ENCODE measurements around the gene SLC16A5. TPM values are rescaled to one million over a fixed set of nuclear protein-coding genes. Genes with fewer than 3 reads are reported as not detected.
"Not testable (repeated sequence)": the region's sequence is repeated elsewhere in the genome, so short reads cannot be mapped to it uniquely, and the experiment has no call there.

Gene SLC16A5
- 1 to 10 TPM; 2.1 TPM for total RNA-seq

GRCh38 chr17:75087558-75088453 lies at the start of gene SLC16A5:
Gene SLC16A5 (plus strand): TSS chr17:75087954. CDS start chr17:75093637, 5,683 bp downstream.
- Mint-ChIP-seq H3K9me3 (no peaks in the 10 kb centered on the region), H3K4me3 (peak within 1 kb of the TSS; percentile 70), H3K27me3 (no peaks in the 10 kb centered on the region), H3K36me3 (no peaks in the 10 kb centered on the region), H3K4me1 (peaks cover 32% of the 10 kb centered on the region), H3K27ac (peak within 1 kb of the TSS; percentile 47)
- peak; percentile 42 for DNase-seq

GRCh38 chr17:75039238-75039637 lies 48.5 kb upstream of the SLC16A5 start:
- Mint-ChIP-seq H3K27ac (no peak overlapping the region), H3K27me3 (peaks cover 11% of the 10 kb centered on the region), H3K36me3 (peaks cover 27% of the 10 kb centered on the region), H3K4me3 (no peak overlapping the region), H3K9me3 (peaks cover 3% of the 10 kb centered on the region), H3K4me1 (peaks cover 34% of the 10 kb centered on the region)
- DNase-seq: no peak

GRCh38 chr17:75041656-75042280 lies 46.0 kb upstream of the SLC16A5 start:
- Mint-ChIP-seq H3K27me3 (no peaks in the 10 kb centered on the region), H3K9me3 (no peaks in the 10 kb centered on the region), H3K27ac (no peak overlapping the region), H3K36me3 (peaks cover 22% of the 10 kb centered on the region), H3K4me1 (peaks cover 22% of the 10 kb centered on the region), H3K4me3 (no peak overlapping the region)
- DNase-seq: no peak

GRCh38 chr17:75043789-75044188 lies 44.0 kb upstream of the SLC16A5 start:
- H3K4me3 Mint-ChIP-seq, H3K27ac Mint-ChIP-seq, H3K9me3 Mint-ChIP-seq, DNase-seq, H3K27me3 Mint-ChIP-seq: not testable (repeated sequence)
- Mint-ChIP-seq H3K4me1 (peaks cover 30% of the 10 kb centered on the region), H3K36me3 (peaks cover 14% of the 10 kb centered on the region)

- Mint-ChIP-seq H3K27ac (no peak overlapping the region), H3K36me3 (peaks cover 12% of the 10 kb centered on the region), H3K4me1 (peaks cover 30% of the 10 kb centered on the region), H3K4me3 (peak overlapping the region; percentile 54), H3K9me3 (no peaks in the 10 kb centered on the region), H3K27me3 (no peaks in the 10 kb centered on the region)
- DNase-seq: no peak
These were observed 43.0 kb upstream of the SLC16A5 start for GRCh38 chr17:75044716-75045115.

GRCh38 chr17:75045946-75046406 lies 41.8 kb upstream of the SLC16A5 start:
- not testable (repeated sequence) for H3K36me3 Mint-ChIP-seq, H3K27me3 Mint-ChIP-seq, DNase-seq, H3K9me3 Mint-ChIP-seq
- Mint-ChIP-seq H3K4me3 (peak overlapping the region; percentile 97), H3K4me1 (peaks cover 30% of the 10 kb centered on the region), H3K27ac (peak overlapping the region; percentile 89)

GRCh38 chr17:75046407-75047289 lies 41.1 kb upstream of the SLC16A5 start, which contains the start of the genes ATP5PD and KCTD2:
Gene ATP5PD (minus strand): TSS chr17:75046969. CDS start chr17:75042650, 4,319 bp downstream.
Gene KCTD2 (plus strand): TSS chr17:75047225. CDS start chr17:75047251, 26 bp downstream.
- peak within 1 kb of the TSS; percentile 98 for H3K4me3 Mint-ChIP-seq
- DNase-seq: peak; percentile 97
- peaks cover 6% of the 10 kb centered on the region for H3K36me3 Mint-ChIP-seq
- H3K27me3 Mint-ChIP-seq: no peaks in the 10 kb centered on the region
- no peaks in the 10 kb centered on the region for H3K9me3 Mint-ChIP-seq
- H3K4me1 Mint-ChIP-seq: peaks cover 30% of the 10 kb centered on the region
- peak within 1 kb of the TSS; percentile 89 for H3K27ac Mint-ChIP-seq

GRCh38 chr17:75047398-75048098 lies 40.2 kb upstream of the SLC16A5 start:
- Mint-ChIP-seq H3K9me3 (no peaks in the 10 kb centered on the region), H3K36me3 (peaks cover 10% of the 10 kb centered on the region), H3K27ac (peak overlapping the region; percentile 86), H3K4me1 (peaks cover 30% of the 10 kb centered on the region), H3K4me3 (peak overlapping the region; percentile 98), H3K27me3 (no peaks in the 10 kb centered on the region)
- DNase-seq: peak; percentile 45

- no peak for DNase-seq
- Mint-ChIP-seq H3K9me3 (no peaks in the 10 kb centered on the region), H3K36me3 (peaks cover 14% of the 10 kb centered on the region), H3K27ac (no peak overlapping the region), H3K27me3 (no peaks in the 10 kb centered on the region), H3K4me3 (peak overlapping the region; percentile 98), H3K4me1 (peaks cover 30% of the 10 kb centered on the region)
These were observed 39.4 kb upstream of the SLC16A5 start for GRCh38 chr17:75048249-75048878.

GRCh38 chr17:75049057-75049456 lies 38.7 kb upstream of the SLC16A5 start:
- peaks cover 30% of the 10 kb centered on the region for H3K4me1 Mint-ChIP-seq
- no peak for DNase-seq
- no peak overlapping the region for H3K27ac Mint-ChIP-seq
- no peaks in the 10 kb centered on the region for H3K9me3 Mint-ChIP-seq
- peaks cover 17% of the 10 kb centered on the region for H3K36me3 Mint-ChIP-seq
- no peaks in the 10 kb centered on the region for H3K27me3 Mint-ChIP-seq
- H3K4me3 Mint-ChIP-seq: no peak overlapping the region

- no peaks in the 10 kb centered on the region for H3K27me3 Mint-ChIP-seq
- H3K36me3 Mint-ChIP-seq: peaks cover 20% of the 10 kb centered on the region
- no peak for DNase-seq
- H3K9me3 Mint-ChIP-seq: no peaks in the 10 kb centered on the region
- H3K4me1 Mint-ChIP-seq: peaks cover 28% of the 10 kb centered on the region
- H3K4me3 Mint-ChIP-seq: no peak overlapping the region
- H3K27ac Mint-ChIP-seq: no peak overlapping the region
These were observed 38.0 kb upstream of the SLC16A5 start for GRCh38 chr17:75049706-75050105.

GRCh38 chr17:75051941-75052340 lies 35.8 kb upstream of the SLC16A5 start:
- Mint-ChIP-seq H3K4me1 (peaks cover 25% of the 10 kb centered on the region), H3K36me3 (peaks cover 22% of the 10 kb centered on the region), H3K9me3 (no peaks in the 10 kb centered on the region), H3K27me3 (no peaks in the 10 kb centered on the region), H3K4me3 (no peak overlapping the region), H3K27ac (no peak overlapping the region)
- DNase-seq: no peak

- peaks cover 19% of the 10 kb centered on the region for H3K4me1 Mint-ChIP-seq
- H3K27ac Mint-ChIP-seq: no peak overlapping the region
- H3K27me3 Mint-ChIP-seq: no peaks in the 10 kb centered on the region
- no peak overlapping the region for H3K4me3 Mint-ChIP-seq
- peaks cover 2% of the 10 kb centered on the region for H3K36me3 Mint-ChIP-seq
- DNase-seq: no peak
- H3K9me3 Mint-ChIP-seq: no peaks in the 10 kb centered on the region
These were observed 28.1 kb upstream of the SLC16A5 start for GRCh38 chr17:75059369-75060345.

Measured in activated naive CD8-positive, alpha-beta T cell treated with anti-CD3 and anti-CD28 coated beads for 36 hours (primary cell).